Mesenchymal stem cell (in vitro differentiated cells and primary cell): ENCODE measurements around the gene TRIM13.

Experiments
- DNase-seq: peaks from one replicate; pipeline ENCODE4 v3.0.0-alpha.2; 2013
- H2AFZ ChIP-seq: one replicate; pipeline ENCODE4 v1.6.1; 2013; ENCODE audit warnings: low read depth, mild to moderate bottlenecking, control low read depth, inconsistent platforms, low read length, moderate library complexity
- H2AK5ac ChIP-seq: 2 replicates; pipeline ENCODE4 v1.6.1; 2013; ENCODE audit warnings: low read length, moderate library complexity, mild to moderate bottlenecking, inconsistent platforms; ENCODE audit not compliant: severe bottlenecking
- H2BK120ac ChIP-seq: one replicate; pipeline ENCODE4 v1.6.1; 2013; ENCODE audit warnings: low read depth, mild to moderate bottlenecking, inconsistent platforms, low read length, moderate library complexity
- H2BK12ac ChIP-seq, 2 experiments: one replicate each; pipeline ENCODE4 v1.6.1; 2013; ENCODE audit warnings: inconsistent platforms in 2 of 2, low read length in 2 of 2, mild to moderate bottlenecking in 2 of 2, moderate library complexity in 2 of 2, control low read depth in 1 of 2
- H2BK15ac ChIP-seq: one replicate; pipeline ENCODE4 v1.6.1; 2013; ENCODE audit warnings: mild to moderate bottlenecking, low read depth, inconsistent platforms; ENCODE audit not compliant: poor library complexity, severe bottlenecking
- H2BK5ac ChIP-seq: 2 replicates; pipeline ENCODE4 v1.6.1; 2013; ENCODE audit warnings: low read depth, mild to moderate bottlenecking, low read length, control low read depth, inconsistent platforms; ENCODE audit not compliant: poor library complexity, severe bottlenecking
- H3K14ac ChIP-seq, 2 experiments: one replicate each; pipeline ENCODE4 v1.6.1; 2013; ENCODE audit warnings: inconsistent platforms in 2 of 2, low read length in 2 of 2, control low read depth in 1 of 2, mild to moderate bottlenecking in 1 of 2, moderate library complexity in 1 of 2
- H3K18ac ChIP-seq, 2 experiments: one replicate each; pipeline ENCODE4 v1.6.1; 2013; ENCODE audit warnings: inconsistent platforms in 2 of 2, low read length in 2 of 2, control low read depth in 1 of 2, low read depth in 1 of 2, mild to moderate bottlenecking in 1 of 2
- H3K23ac ChIP-seq, 2 experiments: one replicate each; pipeline ENCODE4 v1.6.1; 2013; ENCODE audit warnings: inconsistent platforms in 2 of 2, low read length in 2 of 2, mild to moderate bottlenecking in 2 of 2, moderate library complexity in 2 of 2, control low read depth in 1 of 2
- H3K27ac ChIP-seq: 2 replicates; pipeline ENCODE4 v1.5.1; 2013; ENCODE audit warnings: mild to moderate bottlenecking, moderate library complexity, low read length, control low read depth, inconsistent platforms; ENCODE audit not compliant: poor library complexity, severe bottlenecking
- H3K27me3 ChIP-seq, 2 experiments: 2 replicates each; pipeline versions ENCODE4 v1.6.1 to v1.7.0; 2013; ENCODE audit warnings: low read length in 2 of 2, mild to moderate bottlenecking in 2 of 2, moderate library complexity in 2 of 2, control low read depth in 1 of 2, inconsistent platforms in 1 of 2; ENCODE audit not compliant: control insufficient read depth in 1 of 2, insufficient read depth in 1 of 2
- H3K36me3 ChIP-seq, 2 experiments: 2 replicates each; pipeline versions ENCODE4 v1.6.1 to v1.7.0; 2013; ENCODE audit warnings: low read length in 2 of 2, control low read depth in 1 of 2, inconsistent platforms in 1 of 2, low read depth in 1 of 2, mild to moderate bottlenecking in 1 of 2; ENCODE audit not compliant: insufficient read depth in 2 of 2, control insufficient read depth in 1 of 2
- H3K4ac ChIP-seq, 2 experiments: one replicate each; pipeline ENCODE4 v1.6.1; 2013; ENCODE audit warnings: inconsistent platforms in 2 of 2, low read length in 2 of 2, mild to moderate bottlenecking in 2 of 2, moderate library complexity in 2 of 2, control low read depth in 1 of 2, low read depth in 1 of 2
- H3K4me1 ChIP-seq: 2 replicates; pipeline ENCODE4 v1.6.1; 2013; ENCODE audit warnings: low read depth, low read length, control low read depth; ENCODE audit not compliant: control insufficient read depth, insufficient read depth
- H3K4me2 ChIP-seq: 2 replicates; pipeline ENCODE4 v1.6.1; 2013; ENCODE audit warnings: low read length, mild to moderate bottlenecking, inconsistent platforms; ENCODE audit not compliant: poor library complexity, severe bottlenecking
- H3K4me3 ChIP-seq, 2 experiments: 2 replicates each; pipeline versions ENCODE4 v1.5.1 to v1.7.0; 2013; ENCODE audit warnings: low read length in 2 of 2, mild to moderate bottlenecking in 2 of 2, control low read depth in 1 of 2, low read depth in 1 of 2; ENCODE audit not compliant: insufficient read depth in 1 of 2
- H3K79me1 ChIP-seq: replicated peaks from 2 replicates; pipeline ENCODE4 v1.6.1; 2013; ENCODE audit warnings: mild to moderate bottlenecking, control low read depth, low read length, inconsistent platforms; ENCODE audit not compliant: poor library complexity, severe bottlenecking
- H3K9ac ChIP-seq: 2 replicates; pipeline ENCODE4 v1.7.0; 2013; ENCODE audit warnings: mild to moderate bottlenecking, low read length, moderate library complexity
- H3K9me3 ChIP-seq: 2 replicates; pipeline ENCODE4 v1.7.0; 2013; ENCODE audit warnings: mild to moderate bottlenecking, low read length; ENCODE audit not compliant: control insufficient read depth
- H4K8ac ChIP-seq: one replicate; pipeline ENCODE4 v1.6.1; 2013; ENCODE audit warnings: inconsistent platforms, mild to moderate bottlenecking, low read length, moderate library complexity
- H4K91ac ChIP-seq: one replicate; pipeline ENCODE4 v1.6.1; 2013; ENCODE audit warnings: mild to moderate bottlenecking, low read length, inconsistent platforms
- WGBS: methylation state at CpG from one replicate; pipeline ENCODE4 v1.1.7; 2013; ENCODE audit warnings: mixed read lengths; 5-methylcytosine and 5-hydroxymethylcytosine counted together

The TRIM13 gene

DNA sequence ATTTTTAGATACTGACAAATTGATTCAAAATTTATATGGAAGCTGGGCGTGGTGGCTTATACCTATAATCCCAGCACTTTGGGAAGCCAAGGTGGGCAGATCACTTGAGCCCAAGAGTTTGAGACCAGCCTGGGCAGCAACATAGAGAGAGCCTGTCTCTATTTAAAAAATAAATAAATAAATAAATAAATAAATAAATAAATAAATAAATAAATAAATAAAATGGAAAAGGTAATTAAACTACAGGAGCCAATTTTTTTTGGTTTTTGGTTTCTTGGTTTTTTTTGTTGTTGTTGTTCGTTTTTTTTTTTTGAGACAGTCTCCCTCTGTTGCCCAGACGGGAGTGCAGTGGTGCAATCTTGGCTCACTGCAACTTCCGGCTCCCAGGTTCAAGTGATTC lies 29.4 kb upstream of the TRIM13 start:
- Histone ChIP-seq H3K27ac (no peak overlapping the region), H3K4me2 (no peak overlapping the region), H4K8ac (no peak overlapping the region), H2BK12ac (no peak overlapping the region), H2AFZ (no peak overlapping the region), H3K4me1 (no peaks in the 10 kb centered on the region), H2BK5ac (no peak overlapping the region), H3K79me1 (no peaks in the 10 kb centered on the region), H3K4ac (no peak overlapping the region), H2AK5ac (no peak overlapping the region), H3K23ac (no peak overlapping the region), H3K18ac (no peak overlapping the region), H2BK15ac (no peak overlapping the region), H3K27me3 (no peaks in the 10 kb centered on the region), H3K14ac (no peak overlapping the region), H3K9me3 (peaks cover 6% of the 10 kb centered on the region), H3K9ac (no peak overlapping the region), H3K4me3 (no peak overlapping the region), H2BK120ac (no peak overlapping the region), H3K36me3 (peaks cover 0 to 65% of the 10 kb centered on the region in 2 experiments), H4K91ac (no peak overlapping the region)
- WGBS: 98% methylated on average over 4 of the region's 4 CpGs
- no peak for DNase-seq

DNA sequence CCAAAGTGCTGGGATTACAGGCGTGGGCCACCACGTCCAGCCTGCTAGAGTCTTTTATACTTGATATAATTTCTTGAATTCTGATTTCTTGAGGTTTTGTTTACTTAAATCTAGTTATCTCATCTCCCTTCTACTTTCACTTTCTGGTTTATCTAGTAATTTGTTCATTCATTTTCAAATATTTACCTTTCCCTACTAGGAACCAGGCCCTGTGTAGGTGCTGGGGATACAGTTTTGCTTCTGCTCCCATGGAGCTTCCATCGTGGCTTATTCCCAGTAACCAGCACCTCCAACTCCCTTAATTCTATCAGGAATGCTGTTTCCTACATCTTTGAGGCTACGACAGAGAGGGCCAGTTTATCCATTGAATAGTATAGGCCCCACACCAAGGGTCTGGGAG lies 24.1 kb upstream of the TRIM13 start:
- Histone ChIP-seq H3K36me3 (peaks cover 0 to 67% of the 10 kb centered on the region in 2 experiments), H3K4me3 (no peak overlapping the region), H3K4me1 (no peaks in the 10 kb centered on the region), H3K27ac (no peak overlapping the region), H2AK5ac (no peak overlapping the region), H2BK15ac (no peak overlapping the region), H3K4me2 (no peak overlapping the region), H2BK5ac (no peak overlapping the region), H3K23ac (no peak overlapping the region), H2AFZ (no peak overlapping the region), H3K9ac (no peak overlapping the region), H3K14ac (no peak overlapping the region), H2BK12ac (no peak overlapping the region), H3K9me3 (no peaks in the 10 kb centered on the region), H4K91ac (no peak overlapping the region), H4K8ac (no peak overlapping the region), H2BK120ac (no peak overlapping the region), H3K79me1 (no peaks in the 10 kb centered on the region), H3K27me3 (no peaks in the 10 kb centered on the region), H3K4ac (no peak overlapping the region), H3K18ac (no peak overlapping the region)
- 89% methylated on average over 1 of the region's 4 CpGs for WGBS
- DNase-seq: no peak

DNA sequence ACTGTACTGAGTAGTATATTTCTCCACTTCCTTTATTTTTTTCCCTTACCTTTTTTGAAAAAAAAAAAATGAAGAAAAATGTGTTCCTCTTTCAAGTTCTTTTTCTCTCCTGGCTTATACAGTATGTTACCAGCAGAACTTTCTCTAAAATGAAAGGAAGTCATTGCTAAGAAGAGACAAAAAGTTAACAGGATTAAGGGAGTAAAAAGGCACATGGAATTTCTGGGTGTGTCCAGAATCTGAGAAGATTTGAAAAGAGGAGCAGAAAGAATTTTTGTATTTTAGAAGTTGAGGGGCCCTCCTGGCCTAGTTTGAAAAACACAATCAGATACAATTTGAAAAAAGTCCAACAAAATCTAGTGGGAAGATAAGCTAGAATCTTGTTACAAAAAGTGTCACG lies 21.0 kb upstream of the TRIM13 start:
- H3K36me3 ChIP-seq: peaks cover 0 to 47% of the 10 kb centered on the region in 2 experiments
- H4K91ac ChIP-seq: no peak overlapping the region
- H4K8ac ChIP-seq: no peak overlapping the region
- no peaks in the 10 kb centered on the region for H3K4me1 ChIP-seq
- no peak overlapping the region for H3K4me2 ChIP-seq
- no peak for DNase-seq
- no peak overlapping the region for H2BK15ac ChIP-seq
- H3K9ac ChIP-seq: no peak overlapping the region
- no peaks in the 10 kb centered on the region for H3K79me1 ChIP-seq
- no peak overlapping the region for H2BK120ac ChIP-seq
- no peaks in the 10 kb centered on the region for H3K9me3 ChIP-seq
- H2AFZ ChIP-seq: no peak overlapping the region
- no peak overlapping the region for H3K4me3 ChIP-seq
- 100% methylated on average over 1 of the region's 1 CpG for WGBS
- no peak overlapping the region for H2BK5ac ChIP-seq
- no peak overlapping the region for H3K14ac ChIP-seq
- no peak overlapping the region for H2AK5ac ChIP-seq
- H3K23ac ChIP-seq: no peak overlapping the region
- H3K27me3 ChIP-seq: no peaks in the 10 kb centered on the region
- H3K27ac ChIP-seq: no peak overlapping the region
- H3K4ac ChIP-seq: no peak overlapping the region
- H3K18ac ChIP-seq: no peak overlapping the region
- H2BK12ac ChIP-seq: no peak overlapping the region

DNA sequence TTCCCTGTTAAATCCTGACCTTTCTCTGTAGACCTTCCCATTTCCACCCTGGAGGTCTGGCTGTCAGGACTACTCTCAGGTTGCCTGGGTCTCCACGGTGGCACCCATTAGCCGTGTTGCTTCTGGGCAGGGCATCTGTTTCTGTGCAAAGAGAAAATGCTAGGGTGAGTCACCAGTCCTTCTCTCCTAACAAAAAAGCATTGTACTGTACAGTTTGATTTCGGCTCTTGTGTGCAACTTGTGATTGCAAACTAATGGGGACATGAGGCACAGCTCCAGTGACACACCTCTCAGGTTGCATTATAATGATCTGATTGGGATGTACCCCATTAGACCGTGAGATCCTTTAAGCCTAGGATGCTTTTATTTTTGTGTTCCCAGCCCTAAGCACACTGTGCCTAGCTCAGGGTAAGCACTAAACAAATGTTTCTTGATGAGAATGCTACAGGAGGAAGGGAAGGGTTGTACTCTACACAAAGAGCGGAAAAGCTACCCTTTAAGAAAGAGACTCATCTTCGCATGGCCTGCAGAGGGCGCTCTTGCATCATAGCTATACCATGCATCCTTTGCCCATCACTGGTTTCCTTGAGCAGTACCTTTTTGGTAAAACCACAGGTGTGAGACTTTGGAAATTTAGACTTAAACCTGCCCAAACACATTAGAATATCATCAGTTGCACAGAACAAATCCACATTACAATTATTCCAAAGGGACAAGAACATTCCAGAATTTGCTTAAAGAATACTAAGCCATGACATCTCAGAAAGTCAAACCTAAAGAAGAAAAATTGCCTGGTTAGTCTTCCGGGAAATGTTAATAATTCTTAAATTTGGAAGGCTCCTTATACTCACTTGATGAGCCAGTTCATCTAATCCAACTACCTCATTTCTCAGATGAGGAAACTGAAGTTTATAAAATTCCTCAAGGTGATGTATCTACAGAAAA lies 20.3 kb upstream of the TRIM13 start:
- H3K14ac ChIP-seq: no peak overlapping the region
- H3K4me2 ChIP-seq: no peak overlapping the region
- no peak overlapping the region for H2BK120ac ChIP-seq
- no peak overlapping the region for H2BK12ac ChIP-seq
- H3K18ac ChIP-seq: no peak overlapping the region
- H2AK5ac ChIP-seq: no peak overlapping the region
- H3K4me3 ChIP-seq: no peak overlapping the region
- WGBS: 49% methylated on average over 7 of the region's 8 CpGs
- H4K91ac ChIP-seq: no peak overlapping the region
- H2AFZ ChIP-seq: no peak overlapping the region
- H3K23ac ChIP-seq: no peak overlapping the region
- peak overlapping the region; percentile 20 for H3K9ac ChIP-seq
- no peaks in the 10 kb centered on the region for H3K9me3 ChIP-seq
- H3K4ac ChIP-seq: no peak overlapping the region
- H3K79me1 ChIP-seq: no peaks in the 10 kb centered on the region
- no peaks in the 10 kb centered on the region for H3K4me1 ChIP-seq
- H2BK15ac ChIP-seq: no peak overlapping the region
- no peak overlapping the region for H4K8ac ChIP-seq
- H3K27me3 ChIP-seq: no peaks in the 10 kb centered on the region
- no peak overlapping the region for H2BK5ac ChIP-seq
- no peak overlapping the region for H3K27ac ChIP-seq
- H3K36me3 ChIP-seq: peaks cover 0 to 46% of the 10 kb centered on the region in 2 experiments
- DNase-seq: peak; percentile 68
